DMS53 treated with DMSO at 0.1 percent for 48 hours (cell line): ENCODE results near the gene TUT4.
A peak's percentile ranks its signal among the peaks of the same experiment; 100 is the strongest.

Source experiments
- DNase-seq: peaks from one replicate; lab custom pipeline; 2025; ENCODE audit not compliant: unreplicated experiment; lab: John Stamatoyannopoulos, UW

TUT4 gene

DNA sequence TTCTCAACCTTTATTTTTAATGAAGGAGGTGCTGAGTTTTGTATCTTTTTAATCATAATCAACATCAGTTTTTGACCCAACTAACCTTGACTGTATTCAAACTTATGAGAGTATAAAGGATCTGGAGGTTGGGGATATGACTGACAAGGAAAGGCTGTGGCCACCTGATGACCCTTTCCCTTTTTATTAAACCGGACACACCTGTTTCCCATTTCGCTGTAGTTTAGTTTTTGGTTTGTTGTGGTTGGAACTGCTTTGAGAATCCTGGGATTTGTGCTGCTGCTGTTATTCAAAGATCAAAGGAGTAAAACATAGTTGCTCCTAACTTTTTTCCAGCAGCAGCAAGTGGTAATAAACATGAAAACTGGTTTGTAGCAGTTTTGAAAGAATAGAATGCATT lies 136.1 kb downstream of the TUT4 start:
- no peak for DNase-seq

DNA sequence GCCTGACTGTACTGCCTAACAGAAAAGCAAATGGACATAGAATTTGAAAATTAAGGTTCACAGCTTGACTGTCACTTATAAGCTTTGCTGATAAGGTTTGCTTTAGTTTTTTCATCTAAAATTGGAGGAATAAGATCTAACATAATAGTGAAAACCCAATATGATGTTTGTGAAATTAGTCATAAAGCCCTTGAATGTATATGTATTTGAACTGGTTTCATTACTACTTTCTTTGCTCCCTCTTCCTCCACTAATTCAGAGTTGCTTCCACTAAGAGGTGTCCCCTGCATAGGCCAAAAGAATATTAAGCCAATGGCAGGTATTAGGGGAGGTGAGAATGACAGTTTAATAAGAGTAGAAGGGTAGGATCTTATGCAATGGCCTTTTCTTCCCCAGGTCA lies 137.9 kb downstream of the TUT4 start:
- no peak for DNase-seq

DNA sequence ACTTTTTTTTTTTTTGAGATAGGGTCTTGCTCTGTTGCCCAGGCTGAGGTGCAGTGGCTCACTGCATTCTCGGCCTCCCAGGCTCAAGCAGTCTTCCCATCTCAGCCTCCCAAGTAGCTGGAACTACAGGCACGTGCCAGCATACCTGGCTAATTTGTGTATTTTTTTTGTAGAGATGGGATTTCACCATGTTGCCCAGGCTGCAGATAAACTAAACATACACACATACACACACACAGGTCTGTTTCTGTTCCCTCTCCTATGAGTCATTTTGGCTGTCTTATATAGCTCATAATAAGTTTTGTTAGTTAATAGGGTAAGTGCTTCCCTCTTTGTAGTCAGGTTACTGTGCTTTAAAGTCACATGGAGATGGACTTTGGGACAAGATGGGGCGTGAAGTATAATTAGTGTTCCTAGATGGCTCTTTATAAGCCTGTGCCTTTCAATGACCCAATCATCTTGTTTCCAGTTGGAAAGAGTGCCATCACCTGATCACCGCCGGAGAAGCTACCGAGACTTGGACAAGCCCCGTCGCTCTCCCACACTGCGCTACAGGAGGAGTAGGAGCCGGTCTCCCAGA lies 139.4 kb downstream of the TUT4 start:
- DNase-seq: no peak

DNA sequence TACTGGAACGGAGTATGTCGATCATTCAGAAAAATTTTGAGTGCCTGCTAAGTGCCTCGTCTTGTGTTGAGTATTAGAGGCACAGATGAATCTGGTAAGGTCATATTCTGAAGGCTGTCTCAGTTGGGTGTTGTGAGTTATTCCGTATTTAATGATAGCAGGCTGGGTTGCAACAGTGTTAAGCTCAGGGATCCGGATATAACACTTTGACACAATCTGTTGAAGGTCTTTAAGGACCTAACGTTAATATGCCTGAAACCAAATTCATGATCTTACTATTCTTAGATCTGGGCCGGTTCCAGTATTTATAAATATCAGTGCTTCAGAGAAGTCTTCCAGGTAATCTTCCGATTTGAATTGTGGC lies 147.9 kb downstream of the TUT4 start:
- no peak for DNase-seq

DNA sequence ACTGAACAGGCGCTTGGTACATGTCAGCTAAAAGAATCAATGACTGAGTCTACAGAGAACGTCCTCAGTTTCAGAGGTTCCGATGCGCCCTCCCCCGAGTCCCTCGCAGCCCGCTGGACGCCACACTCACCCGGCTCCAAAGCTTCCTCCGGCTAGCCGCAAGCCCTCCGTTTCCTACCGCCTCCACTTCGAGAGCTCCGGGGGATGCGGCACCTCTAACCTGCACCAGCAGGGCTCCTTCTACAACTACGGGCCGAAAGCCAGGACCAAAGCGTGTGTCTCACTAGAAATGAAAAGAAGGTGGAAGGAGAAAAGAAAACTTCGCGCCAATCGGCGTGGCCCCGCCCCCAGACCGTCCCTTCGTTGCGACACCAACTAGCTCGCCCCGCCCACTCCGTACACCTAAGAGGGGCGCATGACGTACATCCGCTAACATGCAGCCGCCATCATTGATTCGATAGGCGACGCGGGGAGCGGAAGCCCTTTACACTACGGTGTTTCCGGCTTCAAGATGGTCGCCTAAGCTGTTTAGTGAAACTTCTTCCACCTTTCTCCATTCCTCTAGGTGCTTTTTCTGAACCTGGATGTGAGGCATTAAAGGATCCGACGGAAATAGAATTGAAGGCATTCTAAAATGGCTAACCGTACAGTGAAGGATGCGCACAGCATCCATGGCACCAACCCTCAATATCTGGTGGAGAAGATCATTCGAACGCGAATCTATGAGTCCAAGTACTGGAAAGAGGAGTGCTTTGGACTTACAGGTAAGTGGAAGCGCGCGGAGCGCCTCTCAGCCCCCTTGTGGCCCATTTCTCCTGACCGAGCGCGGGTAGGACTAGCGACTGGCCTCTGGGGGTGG lies 148.5 kb downstream of the TUT4 start, which contains the start of the genes ORC1 and PRPF38A:
TSS of gene ORC1 (minus strand) at position 308 of the 859 bp plus-strand sequence. CDS start 2,200 bp downstream, outside the sequence.
TSS of gene PRPF38A (plus strand) at position 487 of the 859 bp plus-strand sequence. CDS start at position 635, 148 bp downstream.
- DNase-seq: peak; percentile 99

DNA sequence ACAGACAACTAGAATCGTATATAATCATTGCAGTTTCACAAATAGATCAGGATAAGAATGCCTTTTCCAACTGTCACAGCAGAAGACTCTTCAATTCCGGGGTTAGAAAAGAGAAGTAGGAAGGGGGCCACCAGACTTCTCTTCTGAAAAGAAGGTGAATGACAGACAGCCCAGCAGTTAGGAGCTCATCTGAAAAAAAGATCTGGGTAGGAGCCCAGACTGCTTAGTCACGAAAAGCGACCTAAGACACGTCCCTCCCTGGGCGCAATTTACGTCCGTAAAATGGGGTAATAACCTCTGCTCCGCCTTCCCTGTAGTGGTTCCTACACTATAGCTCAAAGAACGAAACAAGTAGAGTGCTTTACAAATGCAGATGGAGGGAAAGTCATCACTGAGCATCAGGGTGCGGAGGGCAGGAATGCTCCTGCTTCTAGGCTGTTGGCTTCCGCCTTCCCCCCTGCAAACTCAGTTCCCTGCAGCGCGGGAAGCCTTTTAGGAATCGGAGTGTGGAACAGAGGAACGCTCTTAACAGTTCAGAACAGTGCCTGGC lies 149.3 kb downstream of the TUT4 start:
- DNase-seq: peak; percentile 90

DNA sequence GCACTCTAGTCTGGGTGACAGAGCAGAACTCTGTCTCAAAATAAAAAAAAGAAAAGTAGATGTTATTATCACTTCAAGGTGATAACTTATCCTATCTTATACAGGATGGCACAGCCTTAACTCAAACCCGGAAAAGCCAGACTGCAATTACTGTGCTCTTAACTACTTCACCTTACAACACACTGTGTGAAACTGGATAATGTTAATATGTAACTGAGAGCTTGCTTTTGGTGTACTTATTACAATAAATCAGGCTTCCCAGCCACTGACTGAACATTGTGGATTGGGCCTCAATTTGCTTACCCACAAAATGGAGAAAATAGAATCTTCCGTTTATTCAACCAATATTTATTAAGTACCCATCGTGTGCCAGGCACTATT lies 150.0 kb downstream of the TUT4 start:
- DNase-seq: peak; percentile 66

DNA sequence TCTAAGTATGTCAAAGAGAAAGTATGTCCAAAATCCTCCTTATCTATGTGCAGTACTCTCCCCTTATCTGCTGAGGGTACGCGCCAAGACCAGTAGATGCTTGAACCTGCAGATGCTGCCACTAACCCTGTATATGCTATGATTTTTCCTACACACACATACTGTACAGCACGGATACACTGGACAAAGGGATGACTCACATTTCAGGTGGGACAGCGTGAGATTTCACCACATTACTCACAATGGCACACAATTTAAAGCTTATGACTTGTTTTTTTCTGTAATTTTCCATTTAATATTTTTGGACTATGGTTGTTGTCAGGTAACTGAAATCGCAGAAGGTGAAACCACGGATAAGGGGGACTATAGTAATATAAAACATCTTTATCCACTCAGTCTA lies 152.8 kb downstream of the TUT4 start:
- DNase-seq: no peak

DNA sequence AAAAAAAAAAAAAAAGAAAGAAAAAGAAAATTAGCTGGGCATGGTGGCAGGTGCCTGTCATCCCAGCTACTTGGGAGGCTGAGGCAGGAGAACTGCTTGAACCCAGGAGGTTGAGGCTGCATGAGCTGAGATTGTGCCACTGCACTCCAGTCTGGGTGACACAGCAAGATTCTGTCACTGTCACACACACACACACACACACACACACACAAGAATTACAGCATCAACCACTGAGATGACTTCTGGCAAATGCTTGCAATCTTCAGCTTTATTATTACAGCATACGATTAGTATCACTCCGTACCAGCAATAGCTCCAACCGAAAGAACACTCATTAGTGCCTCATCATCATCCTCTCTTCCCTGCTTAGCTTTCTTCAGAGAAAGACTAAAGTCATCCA lies 153.3 kb downstream of the TUT4 start:
- DNase-seq: no peak

DNA sequence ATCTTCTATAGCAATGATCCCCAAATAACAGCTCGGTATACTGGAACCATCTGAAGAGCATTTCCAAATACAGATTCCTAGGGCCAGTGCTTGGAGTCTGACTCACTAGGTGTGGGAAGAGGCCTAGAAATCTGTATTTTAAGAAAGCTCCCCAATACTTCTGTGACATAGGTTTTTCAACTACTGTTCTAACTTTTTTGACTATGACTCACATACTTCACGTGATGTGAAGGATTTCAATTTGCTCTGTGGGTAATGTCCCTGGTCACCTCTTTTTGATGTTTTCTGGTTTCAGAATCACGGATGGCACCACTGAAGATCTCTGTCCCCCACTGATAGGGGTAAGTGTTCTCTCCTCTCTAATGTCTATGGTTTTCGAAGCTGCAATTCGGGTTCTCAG lies 159.7 kb downstream of the TUT4 start:
- DNase-seq: no peak

DNA sequence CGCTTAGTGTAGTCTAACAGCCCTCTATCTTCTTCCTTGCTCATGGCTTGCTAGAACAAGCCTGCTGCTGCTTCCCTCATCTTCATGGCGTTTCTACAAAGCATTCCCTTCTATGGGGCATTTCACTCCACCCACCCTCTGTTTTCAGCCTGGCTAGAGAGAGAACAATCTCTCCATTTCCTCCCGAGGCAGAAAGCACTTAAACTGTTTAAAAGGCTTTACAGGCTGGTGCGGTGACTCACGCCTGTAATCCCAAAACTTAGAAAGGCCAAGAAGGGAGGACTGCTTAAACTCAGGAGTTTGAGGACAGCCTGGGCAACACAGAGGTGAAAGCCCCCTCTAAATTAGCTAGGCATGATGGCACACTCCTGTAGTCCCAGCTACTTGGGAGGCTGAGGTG lies 166.4 kb downstream of the TUT4 start:
- no peak for DNase-seq

DNA sequence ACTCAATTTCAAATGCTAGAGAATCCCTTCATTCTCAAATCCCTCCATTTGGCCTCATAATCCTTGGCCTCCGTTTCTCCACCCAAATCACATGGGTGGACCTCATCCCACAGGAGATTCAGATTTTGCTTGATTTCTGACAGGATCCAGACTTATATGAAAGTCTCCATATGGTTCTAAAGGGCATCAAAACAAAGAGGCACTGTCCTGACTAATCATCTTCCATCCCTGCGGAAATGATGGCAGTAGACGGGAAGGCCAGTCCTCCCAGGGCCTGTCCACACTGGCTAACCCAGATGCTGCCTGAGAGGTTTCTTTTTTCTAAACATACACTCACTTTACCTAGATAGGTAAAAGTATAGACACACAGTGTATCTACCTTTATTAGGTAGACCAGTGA lies 167.5 kb downstream of the TUT4 start:
- DNase-seq: no peak
